Mucosa of rectum (tissue), 2 donors: Measurements from ENCODE around the gene B3GNT5.

Source experiments
- H3K27ac ChIP-seq, 2 donors: one replicate each; pipeline ENCODE4 v1.7.0; 2013; ENCODE audit warnings: inconsistent platforms in 2 of 2, low read depth in 2 of 2, low read length in 2 of 2
- H3K27me3 ChIP-seq, 2 donors: one replicate each; pipeline ENCODE4 v1.7.0; 2013; ENCODE audit warnings: low read length in 2 of 2; ENCODE audit not compliant: control insufficient read depth in 2 of 2, insufficient read depth in 2 of 2
- H3K36me3 ChIP-seq, 2 donors: one replicate each; pipeline ENCODE4 v1.7.0; 2013; ENCODE audit warnings: low read length in 2 of 2; ENCODE audit not compliant: control insufficient read depth in 2 of 2, insufficient read depth in 2 of 2
- H3K4me1 ChIP-seq, 2 donors: one replicate each; pipeline ENCODE4 v1.7.0; 2013; ENCODE audit warnings: low read length in 2 of 2, mild to moderate bottlenecking in 1 of 2; ENCODE audit not compliant: control insufficient read depth in 2 of 2, insufficient read depth in 2 of 2
- H3K4me3 ChIP-seq, 2 donors: one replicate each; pipeline ENCODE4 v1.7.0; 2013; ENCODE audit warnings: low read length in 2 of 2
- H3K9ac ChIP-seq, 2 donors: one replicate each; pipeline ENCODE4 v1.7.0; 2013; ENCODE audit warnings: low read length in 2 of 2, low read depth in 1 of 2, mild to moderate bottlenecking in 1 of 2
- H3K9me3 ChIP-seq, 2 donors: one replicate each; pipeline ENCODE4 v1.7.0; 2013; ENCODE audit warnings: low read length in 2 of 2; ENCODE audit not compliant: control insufficient read depth in 2 of 2
- donor health status: healthy.
- donor health status: Normal muscosa, but diverticular disease.

B3GNT5 gene, protein sequence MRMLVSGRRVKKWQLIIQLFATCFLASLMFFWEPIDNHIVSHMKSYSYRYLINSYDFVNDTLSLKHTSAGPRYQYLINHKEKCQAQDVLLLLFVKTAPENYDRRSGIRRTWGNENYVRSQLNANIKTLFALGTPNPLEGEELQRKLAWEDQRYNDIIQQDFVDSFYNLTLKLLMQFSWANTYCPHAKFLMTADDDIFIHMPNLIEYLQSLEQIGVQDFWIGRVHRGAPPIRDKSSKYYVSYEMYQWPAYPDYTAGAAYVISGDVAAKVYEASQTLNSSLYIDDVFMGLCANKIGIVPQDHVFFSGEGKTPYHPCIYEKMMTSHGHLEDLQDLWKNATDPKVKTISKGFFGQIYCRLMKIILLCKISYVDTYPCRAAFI

GRCh38 chr3:183252973-183253527 is at the start of gene B3GNT5:
TSS of gene B3GNT5 (plus strand) at chr3:183253253. CDS start at chr3:183269799, 16,546 bp downstream.
- H3K9ac ChIP-seq = peak within 1 kb of the TSS; percentile 86 to 100
- peak within 1 kb of the TSS; percentile 86 to 91 for H3K4me3 ChIP-seq
- H3K36me3 ChIP-seq = no peaks in the 10 kb centered on the region
- H3K9me3 ChIP-seq = no peaks in the 10 kb centered on the region
- no peaks in the 10 kb centered on the region for H3K27me3 ChIP-seq
- peaks cover 5 to 8% of the 10 kb centered on the region in 2 donors for H3K4me1 ChIP-seq
- peak within 1 kb of the TSS; percentile 88 to 95 for H3K27ac ChIP-seq

DNA sequence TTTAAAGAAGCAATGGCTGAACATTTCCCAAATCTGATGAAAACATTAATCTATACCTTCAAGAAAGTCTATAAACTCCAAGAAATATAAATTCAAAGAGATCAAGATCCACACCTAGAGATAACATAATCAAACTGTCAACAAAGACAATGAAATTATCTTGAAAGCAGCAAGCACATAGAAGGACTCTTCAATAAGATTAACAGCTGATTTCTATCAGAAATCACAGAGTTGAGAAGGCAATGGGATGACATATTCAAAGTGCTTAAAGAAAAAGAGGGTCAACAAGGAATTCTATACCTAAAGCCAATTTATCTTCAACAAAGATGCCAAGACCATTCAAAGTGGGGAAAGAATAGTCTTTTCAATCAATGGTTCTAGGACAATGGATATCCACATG is 49.4 kb upstream of the B3GNT5 start:
- H3K4me3 ChIP-seq = no peak overlapping the region
- peaks cover 0 to 4% of the 10 kb centered on the region in 2 donors for H3K9me3 ChIP-seq
- H3K27ac ChIP-seq = no peak overlapping the region
- H3K4me1 ChIP-seq = no peaks in the 10 kb centered on the region
- H3K27me3 ChIP-seq = no peaks in the 10 kb centered on the region
- no peak overlapping the region for H3K9ac ChIP-seq
- no peaks in the 10 kb centered on the region for H3K36me3 ChIP-seq

GRCh38 chr3:183208260-183208659 is 44.8 kb upstream of the B3GNT5 start:
- Histone ChIP-seq H3K9ac (no peak overlapping the region), H3K27me3 (no peaks in the 10 kb centered on the region), H3K36me3 (no peaks in the 10 kb centered on the region), H3K9me3 (peaks cover 0 to 4% of the 10 kb centered on the region in 2 donors), H3K4me1 (no peaks in the 10 kb centered on the region), H3K27ac (no peak overlapping the region), H3K4me3 (no peak overlapping the region)

DNA sequence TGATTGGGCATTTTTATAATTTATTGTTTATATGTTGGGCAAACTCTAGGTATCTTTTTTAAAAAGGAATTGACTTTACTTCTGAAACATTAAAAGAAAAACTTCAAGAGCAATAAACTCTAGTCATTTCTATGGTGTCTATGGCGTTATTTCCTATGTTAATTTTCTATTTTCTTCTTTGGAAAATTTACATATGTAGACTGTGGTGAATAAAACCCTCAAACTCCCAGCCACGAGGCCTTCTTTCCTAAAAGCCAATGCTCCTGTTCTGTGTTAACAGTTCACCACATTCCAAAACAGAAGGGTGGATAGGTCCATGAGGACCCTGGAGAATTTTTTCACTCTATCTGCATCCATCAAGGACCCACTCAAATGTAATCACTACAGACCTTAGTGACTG is 44.3 kb upstream of the B3GNT5 start:
- Histone ChIP-seq H3K9me3 (peaks cover 0 to 2% of the 10 kb centered on the region in 2 donors), H3K4me1 (no peaks in the 10 kb centered on the region), H3K9ac (no peak overlapping the region), H3K4me3 (no peak overlapping the region), H3K27ac (no peak overlapping the region), H3K27me3 (no peaks in the 10 kb centered on the region), H3K36me3 (no peaks in the 10 kb centered on the region)

DNA sequence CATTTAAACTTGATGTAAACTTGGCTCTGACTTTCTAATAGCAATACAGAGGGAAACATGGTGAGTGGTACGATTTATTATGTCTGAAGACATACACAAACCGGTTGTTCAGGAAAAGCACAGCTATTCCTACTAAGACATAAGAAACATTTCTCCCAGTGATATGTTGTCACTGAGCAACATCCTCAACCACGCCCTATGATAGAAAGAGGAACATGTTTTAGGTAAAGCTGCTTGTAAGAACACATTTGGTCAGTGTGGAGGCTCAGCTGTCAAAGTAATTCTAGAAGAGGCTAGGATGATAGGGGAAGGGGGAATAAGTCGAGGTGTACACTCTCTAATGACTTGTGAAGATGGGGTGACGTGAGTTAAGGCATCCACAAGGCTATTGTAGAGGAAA is 42.7 kb upstream of the B3GNT5 start:
- H3K4me3 ChIP-seq = no peak overlapping the region
- H3K4me1 ChIP-seq = no peaks in the 10 kb centered on the region
- H3K27ac ChIP-seq = peak overlapping the region in 1 of 2 donors; percentile 19
- H3K9ac ChIP-seq = no peak overlapping the region
- H3K9me3 ChIP-seq = no peaks in the 10 kb centered on the region
- H3K27me3 ChIP-seq = no peaks in the 10 kb centered on the region
- H3K36me3 ChIP-seq = no peaks in the 10 kb centered on the region

- H3K9me3 ChIP-seq = no peaks in the 10 kb centered on the region
- no peak overlapping the region for H3K9ac ChIP-seq
- peak overlapping the region in 1 of 2 donors; percentile 19 for H3K27ac ChIP-seq
- H3K27me3 ChIP-seq = no peaks in the 10 kb centered on the region
- H3K4me3 ChIP-seq = no peak overlapping the region
- H3K4me1 ChIP-seq = no peaks in the 10 kb centered on the region
- no peaks in the 10 kb centered on the region for H3K36me3 ChIP-seq
These were observed 42.2 kb upstream of the B3GNT5 start for GRCh38 chr3:183210862-183211341.

- no peaks in the 10 kb centered on the region for H3K4me1 ChIP-seq
- H3K27me3 ChIP-seq = no peaks in the 10 kb centered on the region
- no peak overlapping the region for H3K9ac ChIP-seq
- no peaks in the 10 kb centered on the region for H3K36me3 ChIP-seq
- H3K27ac ChIP-seq = peak overlapping the region in 1 of 2 donors; percentile 19
- H3K9me3 ChIP-seq = no peaks in the 10 kb centered on the region
- no peak overlapping the region for H3K4me3 ChIP-seq
These were observed 41.7 kb upstream of the B3GNT5 start for GRCh38 chr3:183211352-183211751.

GRCh38 chr3:183212096-183212495 is 41.0 kb upstream of the B3GNT5 start:
- no peak overlapping the region for H3K4me3 ChIP-seq
- peak overlapping the region in 1 of 2 donors; percentile 3 for H3K27ac ChIP-seq

GRCh38 chr3:183212565-183212964 is 40.5 kb upstream of the B3GNT5 start:
- Histone ChIP-seq H3K9ac (no peak overlapping the region), H3K36me3 (no peaks in the 10 kb centered on the region), H3K27ac (peak overlapping the region in 1 of 2 donors; percentile 3), H3K4me3 (no peak overlapping the region), H3K27me3 (no peaks in the 10 kb centered on the region), H3K4me1 (no peaks in the 10 kb centered on the region), H3K9me3 (no peaks in the 10 kb centered on the region)

More at GRCh38 chr3:183212096-183212495, 41.0 kb upstream of the B3GNT5 start:
- H3K9me3 ChIP-seq = no peaks in the 10 kb centered on the region
- H3K27me3 ChIP-seq = no peaks in the 10 kb centered on the region
- no peaks in the 10 kb centered on the region for H3K36me3 ChIP-seq
- H3K9ac ChIP-seq = no peak overlapping the region
- H3K4me1 ChIP-seq = no peaks in the 10 kb centered on the region
